HPDE6-E6E7 (cell line): Measurements from ENCODE around the gene NCKAP5.

Experiments
- DNase-seq: peaks from one replicate; pipeline ENCODE4 v3.0.0; 2011; ENCODE audit warnings: missing footprints; ENCODE audit errors: extremely low spot score

The NCKAP5 gene

DNA sequence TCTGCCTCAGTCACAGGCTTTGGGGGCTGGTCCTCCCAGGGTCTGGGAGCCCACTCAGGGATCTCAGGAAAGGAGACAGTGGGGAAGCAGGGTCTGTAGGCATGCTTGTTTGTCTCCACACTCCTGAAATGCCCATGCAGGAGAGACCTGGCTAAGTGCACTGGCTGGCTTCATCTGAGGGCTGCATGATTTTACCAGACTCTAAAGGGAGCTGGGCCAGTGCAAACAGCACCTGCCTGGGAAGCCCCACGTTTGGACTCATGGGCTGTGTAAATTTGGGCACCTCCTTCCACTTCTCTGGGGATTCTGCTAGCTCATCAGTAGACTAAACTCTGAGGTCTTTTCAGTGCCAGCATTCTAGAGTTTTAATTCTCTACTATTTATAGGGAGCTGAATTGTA lies 931.9 kb downstream of the NCKAP5 start:
- no peak for DNase-seq

DNA sequence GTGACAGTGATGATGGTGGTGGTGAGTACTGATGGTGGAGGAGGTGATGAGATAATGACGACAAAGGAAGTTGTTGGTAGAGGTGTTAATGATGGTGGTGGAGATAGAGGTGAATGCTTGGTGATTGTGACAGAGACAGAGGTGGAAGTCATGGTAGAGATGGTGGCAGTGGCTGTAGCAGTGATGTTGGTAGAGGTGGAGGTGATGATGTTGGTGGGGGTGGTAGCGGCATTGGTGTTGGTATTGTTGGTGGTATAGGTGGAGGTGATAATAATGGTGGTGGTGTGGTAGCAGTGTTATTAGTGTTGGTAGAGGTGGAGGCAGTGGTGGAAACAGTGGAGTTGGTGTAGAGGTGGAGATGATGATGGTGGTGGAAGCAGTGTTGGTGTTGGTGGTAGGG lies 934.6 kb downstream of the NCKAP5 start:
- no peak for DNase-seq

DNA sequence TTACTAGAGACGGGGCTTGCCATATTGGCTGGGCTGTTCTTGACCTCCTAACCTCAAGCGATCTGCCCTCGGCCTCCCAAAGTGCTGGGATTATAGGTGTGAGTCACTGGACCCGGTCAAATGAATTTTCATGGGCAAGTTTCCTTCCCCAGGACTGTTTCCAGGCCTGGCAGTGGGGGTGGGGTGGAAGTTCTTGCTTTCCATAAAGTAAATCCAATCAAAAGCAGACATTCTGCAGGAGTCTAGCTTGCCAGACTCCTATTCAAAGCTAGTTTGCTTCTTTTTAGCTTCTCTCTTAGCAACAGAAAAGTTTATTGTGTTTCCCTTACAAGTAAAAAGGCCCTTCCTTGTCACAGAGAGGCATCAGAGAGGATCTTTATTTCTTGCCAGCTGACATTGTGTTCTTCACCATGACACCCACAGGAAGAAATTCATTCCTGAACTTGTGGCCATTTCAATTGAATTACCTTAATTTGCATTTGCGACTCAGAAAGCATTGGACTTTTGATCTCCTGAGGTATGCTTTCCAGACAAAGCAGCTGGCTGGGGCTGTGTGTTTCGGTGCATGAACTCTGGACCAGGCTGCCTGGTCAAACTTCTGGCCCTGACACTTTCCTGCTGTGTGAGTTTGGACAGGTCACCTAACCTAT lies 936.1 kb downstream of the NCKAP5 start:
- no peak for DNase-seq

DNA sequence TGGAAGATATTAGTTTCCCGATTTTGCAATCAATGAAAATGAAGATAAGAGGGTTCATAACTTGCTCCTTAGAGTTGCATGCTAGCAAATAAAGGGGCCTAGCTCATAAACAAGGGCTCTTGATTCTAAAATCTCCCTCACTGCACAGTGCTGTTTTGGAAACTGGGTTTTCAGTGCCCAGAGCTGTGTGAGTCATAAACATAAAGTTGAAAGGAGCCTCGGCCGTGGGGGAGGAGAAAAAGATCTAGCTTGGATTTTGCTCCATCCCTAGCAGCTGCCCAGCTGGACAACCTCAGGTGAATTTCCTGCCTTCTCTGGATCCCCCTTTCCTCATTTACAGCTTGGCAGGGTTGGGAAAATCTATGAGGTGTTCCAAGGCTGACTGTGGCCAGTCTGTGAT lies 940.7 kb downstream of the NCKAP5 start:
- DNase-seq = no peak

DNA sequence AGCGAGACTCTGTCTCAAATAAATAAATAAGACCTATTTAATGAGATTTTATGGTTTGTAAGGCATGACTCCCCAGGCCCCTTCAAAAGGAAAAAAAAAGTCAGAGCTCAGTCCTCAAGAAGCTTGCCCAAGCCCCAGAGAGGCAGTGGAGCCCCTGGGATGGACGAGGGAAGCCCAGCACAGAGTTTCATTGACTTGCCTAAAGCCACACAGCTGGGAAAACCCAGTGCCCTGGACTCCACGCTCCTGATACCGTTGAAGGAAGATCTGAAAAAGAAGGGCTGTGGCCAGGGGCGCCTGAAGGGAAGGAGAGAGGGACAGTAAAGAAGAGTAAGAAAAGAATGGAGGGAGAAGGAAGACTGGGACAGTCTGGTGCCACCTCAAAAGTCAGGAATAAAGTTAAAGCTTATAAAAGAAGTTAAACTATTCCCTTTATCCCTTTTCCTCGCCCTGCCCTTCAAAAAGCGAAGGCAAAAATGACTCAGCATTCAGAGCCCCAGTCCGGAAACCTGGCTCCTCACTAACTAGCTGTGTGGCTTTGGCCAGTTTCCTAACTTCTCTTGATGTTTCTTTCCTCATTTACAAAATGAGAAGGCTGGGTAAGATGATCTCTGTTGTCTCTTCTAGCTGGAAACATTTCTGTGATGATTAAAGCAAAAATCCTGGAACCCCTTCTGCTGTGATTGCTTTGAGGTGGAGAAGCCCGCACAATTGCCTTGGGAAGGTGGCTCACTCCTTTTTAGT lies 945.0 kb downstream of the NCKAP5 start:
- DNase-seq = no peak
